Measurements from ENCODE around the gene CHCHD6.
A peak's percentile ranks its signal among the peaks of the same experiment; 100 is the strongest.

GRCh38 chr3:126679318-126679751 lies 24.7 kb upstream of the CHCHD6 start:
- TF ChIP-seq, protein P1, sequence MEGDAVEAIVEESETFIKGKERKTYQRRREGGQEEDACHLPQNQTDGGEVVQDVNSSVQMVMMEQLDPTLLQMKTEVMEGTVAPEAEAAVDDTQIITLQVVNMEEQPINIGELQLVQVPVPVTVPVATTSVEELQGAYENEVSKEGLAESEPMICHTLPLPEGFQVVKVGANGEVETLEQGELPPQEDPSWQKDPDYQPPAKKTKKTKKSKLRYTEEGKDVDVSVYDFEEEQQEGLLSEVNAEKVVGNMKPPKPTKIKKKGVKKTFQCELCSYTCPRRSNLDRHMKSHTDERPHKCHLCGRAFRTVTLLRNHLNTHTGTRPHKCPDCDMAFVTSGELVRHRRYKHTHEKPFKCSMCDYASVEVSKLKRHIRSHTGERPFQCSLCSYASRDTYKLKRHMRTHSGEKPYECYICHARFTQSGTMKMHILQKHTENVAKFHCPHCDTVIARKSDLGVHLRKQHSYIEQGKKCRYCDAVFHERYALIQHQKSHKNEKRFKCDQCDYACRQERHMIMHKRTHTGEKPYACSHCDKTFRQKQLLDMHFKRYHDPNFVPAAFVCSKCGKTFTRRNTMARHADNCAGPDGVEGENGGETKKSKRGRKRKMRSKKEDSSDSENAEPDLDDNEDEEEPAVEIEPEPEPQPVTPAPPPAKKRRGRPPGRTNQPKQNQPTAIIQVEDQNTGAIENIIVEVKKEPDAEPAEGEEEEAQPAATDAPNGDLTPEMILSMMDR (IDR thresholded peaks at IDR 0.05): peak; percentile 78 to 95
- no peak for TF ChIP-seq POLR2AphosphoS5 (IDR thresholded peaks at IDR 0.05)
